WERI-Rb-1 (cell line): ENCODE results near the gene KDM4B.

Experiments used
- DNase-seq: peaks from one replicate; pipeline ENCODE4 v3.0.0-alpha.2; 2020
- H3K27ac ChIP-seq: fragments of 250-450 bp; sonication (Bioruptor Pico); 2 replicates; pipeline ENCODE4 v1.5.1; 2020; ENCODE audit warnings: mild to moderate bottlenecking, moderate library complexity
- H3K27me3 ChIP-seq: fragments of 250-450 bp; sonication (Bioruptor Pico); 2 replicates; pipeline ENCODE4 v1.5.1; 2021; ENCODE audit warnings: mild to moderate bottlenecking, low read depth, moderate library complexity; ENCODE audit not compliant: insufficient read depth, severe bottlenecking
- H3K36me3 ChIP-seq: fragments of 250-450 bp; sonication (Bioruptor Pico); 2 replicates; pipeline ENCODE4 v1.5.1; 2020; ENCODE audit warnings: mild to moderate bottlenecking, moderate library complexity
- H3K4me3 ChIP-seq: 2 replicates; pipeline ENCODE4 v1.5.1; 2011; ENCODE audit warnings: low read depth, mild to moderate bottlenecking, control low read depth, low read length
- H3K9me3 ChIP-seq: fragments of 250-450 bp; sonication (Bioruptor Pico); 2 replicates; pipeline ENCODE4 v1.5.1; 2021; ENCODE audit warnings: mild to moderate bottlenecking, moderate library complexity; ENCODE audit not compliant: severe bottlenecking
- TF ChIP-seq, protein P1 (sequence below): IDR thresholded peaks from 2 replicates; pipeline ENCODE4 v1.5.1; 2011; ENCODE audit warnings: low read depth, mild to moderate bottlenecking, control low read depth, inconsistent platforms, low read length

Gene KDM4B

DNA sequence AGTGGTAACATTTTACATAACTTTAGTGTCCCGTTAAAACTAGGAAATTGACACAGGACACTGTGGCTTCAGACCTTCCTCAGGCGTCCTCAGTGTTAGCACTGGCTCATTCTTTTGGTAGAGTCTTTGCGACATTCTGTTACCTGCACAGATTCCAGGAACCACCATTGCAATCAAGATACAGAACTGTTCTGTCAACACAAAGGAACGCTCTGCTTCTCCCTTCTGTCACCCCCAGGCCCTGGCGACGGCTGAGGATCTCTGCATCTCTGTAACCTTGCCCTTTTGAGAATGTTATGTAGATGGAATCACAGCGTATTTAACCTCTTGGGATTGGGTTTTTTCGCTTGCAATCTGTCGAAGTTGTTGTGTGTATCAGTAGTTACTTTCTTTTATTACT is 22.6 kb downstream of the KDM4B start:
- H3K27ac ChIP-seq: no peak overlapping the region
- TF ChIP-seq, protein P1, sequence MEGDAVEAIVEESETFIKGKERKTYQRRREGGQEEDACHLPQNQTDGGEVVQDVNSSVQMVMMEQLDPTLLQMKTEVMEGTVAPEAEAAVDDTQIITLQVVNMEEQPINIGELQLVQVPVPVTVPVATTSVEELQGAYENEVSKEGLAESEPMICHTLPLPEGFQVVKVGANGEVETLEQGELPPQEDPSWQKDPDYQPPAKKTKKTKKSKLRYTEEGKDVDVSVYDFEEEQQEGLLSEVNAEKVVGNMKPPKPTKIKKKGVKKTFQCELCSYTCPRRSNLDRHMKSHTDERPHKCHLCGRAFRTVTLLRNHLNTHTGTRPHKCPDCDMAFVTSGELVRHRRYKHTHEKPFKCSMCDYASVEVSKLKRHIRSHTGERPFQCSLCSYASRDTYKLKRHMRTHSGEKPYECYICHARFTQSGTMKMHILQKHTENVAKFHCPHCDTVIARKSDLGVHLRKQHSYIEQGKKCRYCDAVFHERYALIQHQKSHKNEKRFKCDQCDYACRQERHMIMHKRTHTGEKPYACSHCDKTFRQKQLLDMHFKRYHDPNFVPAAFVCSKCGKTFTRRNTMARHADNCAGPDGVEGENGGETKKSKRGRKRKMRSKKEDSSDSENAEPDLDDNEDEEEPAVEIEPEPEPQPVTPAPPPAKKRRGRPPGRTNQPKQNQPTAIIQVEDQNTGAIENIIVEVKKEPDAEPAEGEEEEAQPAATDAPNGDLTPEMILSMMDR: no peak
- peaks cover 12% of the 10 kb centered on the region; the same call in 1 of the 2 replicates for H3K36me3 ChIP-seq

DNA sequence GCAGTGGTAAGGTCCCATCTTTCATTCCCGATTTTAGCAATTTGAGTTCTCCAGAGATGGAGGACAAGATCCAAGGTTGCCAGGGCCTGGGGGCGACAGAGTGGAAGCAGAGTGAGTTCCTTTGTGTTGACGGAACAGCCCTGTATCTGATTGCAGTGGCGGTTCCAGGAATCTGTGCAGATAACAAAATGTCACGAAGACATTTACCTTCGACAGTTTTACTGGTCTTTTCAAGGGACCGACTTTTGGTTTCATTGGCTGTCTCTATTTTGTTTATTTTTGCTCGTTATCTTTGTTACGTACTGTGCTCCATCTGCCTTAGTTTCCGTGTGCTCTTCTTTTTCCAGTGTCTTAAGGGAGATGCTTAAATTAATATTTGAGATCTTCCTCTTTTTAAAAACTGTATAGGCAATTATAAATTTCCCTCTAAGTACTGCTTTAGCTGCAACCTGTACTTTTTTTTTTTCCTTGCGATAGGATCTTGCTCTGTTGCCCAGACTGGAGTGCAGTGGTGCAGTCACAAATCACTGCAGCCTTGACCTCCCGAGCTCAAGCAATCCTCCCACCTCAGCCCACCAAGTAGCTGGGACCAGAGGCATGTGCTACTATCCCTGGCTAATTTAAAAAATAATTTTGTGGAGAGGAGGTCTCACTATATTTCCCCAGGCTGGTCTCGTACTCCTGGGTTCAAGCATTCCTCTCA is 23.2 kb downstream of the KDM4B start:
- peaks cover 13% of the 10 kb centered on the region; the same call in 1 of the 2 replicates for H3K36me3 ChIP-seq
- no peaks in the 10 kb centered on the region for H3K9me3 ChIP-seq
- no peaks in the 10 kb centered on the region for H3K27me3 ChIP-seq
- H3K4me3 ChIP-seq: no peak overlapping the region
- no peak overlapping the region for H3K27ac ChIP-seq
- TF ChIP-seq, protein P1: no peak
- no peak for DNase-seq

More for the DNA sequence above, 22.6 kb downstream of the KDM4B start:
- H3K9me3 ChIP-seq: no peaks in the 10 kb centered on the region
- no peak overlapping the region for H3K4me3 ChIP-seq
- H3K27me3 ChIP-seq: no peaks in the 10 kb centered on the region
- no peak for DNase-seq

DNA sequence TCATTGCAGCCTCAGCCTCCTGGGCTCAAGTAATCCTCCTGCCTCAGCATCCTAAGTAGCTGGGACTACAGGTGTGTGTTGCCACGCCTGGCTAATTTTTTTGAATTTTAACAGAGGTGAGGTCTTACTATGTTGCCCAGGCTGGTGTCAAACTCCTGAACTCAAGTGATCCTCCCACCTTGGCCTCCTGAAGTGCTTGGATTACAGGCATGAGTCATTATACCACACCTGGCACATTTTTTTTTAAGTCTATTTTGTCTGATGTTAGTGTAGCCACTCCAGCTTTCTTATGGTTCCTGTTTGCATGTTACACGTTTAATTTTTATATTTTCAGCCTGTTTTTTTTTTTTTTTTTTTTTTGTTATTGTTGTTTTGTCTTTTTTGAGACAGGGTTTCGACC is 24.8 kb downstream of the KDM4B start:
- Histone ChIP-seq H3K27me3 (no peaks in the 10 kb centered on the region), H3K27ac (no peak overlapping the region), H3K36me3 (peaks cover 26% of the 10 kb centered on the region), H3K9me3 (no peaks in the 10 kb centered on the region), H3K4me3 (no peak overlapping the region)
- DNase-seq: no peak
- TF ChIP-seq, protein P1: no peak

DNA sequence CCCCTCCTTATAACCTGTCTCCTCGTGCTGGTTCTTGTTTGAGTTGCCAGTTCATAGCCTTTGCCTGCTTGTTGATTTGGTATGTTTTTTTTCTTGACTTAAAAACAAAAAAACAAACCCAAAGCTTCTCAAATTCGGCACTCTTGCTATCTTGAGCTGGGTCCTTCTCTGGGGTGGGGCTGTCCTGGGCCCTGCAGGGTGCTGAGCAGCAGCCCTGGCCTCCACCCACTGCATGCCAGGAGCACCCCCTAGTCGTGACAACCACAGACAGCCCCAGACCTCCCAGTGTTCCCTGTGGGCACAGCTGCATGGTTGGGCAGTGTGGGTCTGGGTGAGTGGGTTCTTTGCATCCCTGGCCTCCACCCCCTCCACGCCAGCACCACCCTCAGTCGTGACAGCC is 27.8 kb downstream of the KDM4B start:
- H3K36me3 ChIP-seq: peaks cover 26% of the 10 kb centered on the region
- H3K27me3 ChIP-seq: no peaks in the 10 kb centered on the region
- DNase-seq: no peak
- H3K9me3 ChIP-seq: no peaks in the 10 kb centered on the region
- TF ChIP-seq, protein P1: no peak
- no peak overlapping the region for H3K4me3 ChIP-seq
- H3K27ac ChIP-seq: no peak overlapping the region

DNA sequence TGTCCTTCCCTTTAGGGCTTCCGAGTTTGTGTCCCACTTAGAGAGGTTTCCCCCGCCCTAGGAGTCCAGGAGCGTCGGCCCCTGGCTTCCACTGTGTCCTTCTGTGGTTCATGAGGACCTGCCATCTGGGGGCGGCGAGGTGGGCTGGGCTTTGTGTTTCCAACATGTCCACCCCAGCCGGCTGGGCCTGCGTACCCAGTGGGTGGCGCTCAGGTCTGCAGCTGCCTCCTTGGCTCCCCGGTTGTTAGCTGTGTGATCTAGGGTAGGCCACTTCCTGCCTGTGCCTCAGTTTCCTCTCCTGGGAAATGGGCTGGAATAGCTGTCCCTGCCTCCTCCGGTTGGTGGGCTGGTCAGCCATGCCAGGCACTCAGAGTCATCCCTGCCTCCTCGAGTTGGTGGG is 28.4 kb downstream of the KDM4B start:
- Histone ChIP-seq H3K27ac (no peak overlapping the region), H3K9me3 (no peaks in the 10 kb centered on the region)

More for the DNA sequence above, 28.4 kb downstream of the KDM4B start:
- Histone ChIP-seq H3K27me3 (no peaks in the 10 kb centered on the region), H3K4me3 (no peak overlapping the region), H3K36me3 (peaks cover 22% of the 10 kb centered on the region)
- TF ChIP-seq, protein P1: no peak
- DNase-seq: no peak
